HepG2 (cell line): ENCODE data around the gene AGO4. TPM values are rescaled to one million over a fixed set of nuclear protein-coding genes. Genes with fewer than 3 reads are reported as not detected.
A peak's percentile ranks its signal among the peaks of the same experiment; 100 is the strongest.

Experiments
- AGO2 ChIP-seq: fragments of 200-400 bp; formaldehyde crosslinking; optimal IDR thresholded peaks from 2 replicates; pipeline ENCODE3; 2017; ENCODE audit warnings: mild to moderate bottlenecking, low read depth, low read length, moderate library complexity
- ATF4 ChIP-seq, 2 experiments: fragments of 450-650 bp in 1 of 2; sonication (generic) in 1 of 2; formaldehyde crosslinking; IDR thresholded peaks; 2 replicates each; pipeline versions ENCODE4 v1.5.0 to v1.8.0; 2020 to 2022; ENCODE audit warnings: mild to moderate bottlenecking in 1 of 2, missing genetic modification reagents in 1 of 2
- ATRX ChIP-seq: sonication (generic); formaldehyde crosslinking; IDR thresholded peaks from 2 replicates; pipeline ENCODE4 v1.4.0; 2020; ENCODE audit warnings: missing genetic modification reagents, borderline replicate concordance
- BCL6 ChIP-seq: IDR thresholded peaks from 2 replicates; pipeline ENCODE4 v1.6.1; 2016; ENCODE audit warnings: missing genetic modification reagents, missing compliant biosample characterization
- BRCA1 ChIP-seq: sonication (generic); formaldehyde crosslinking; IDR thresholded peaks from 2 replicates; pipeline ENCODE4 v1.4.0; 2020; ENCODE audit warnings: missing genetic modification reagents
- CBX2 ChIP-seq, 2 experiments: fragments of 200-600 bp in 1 of 2; sonication (generic); formaldehyde crosslinking in 1 of 2; IDR thresholded peaks; 2 replicates each; pipeline versions ENCODE4 v1.7.0 to v1.8.1; 2018 to 2022; ENCODE audit warnings: low read depth in 2 of 2, low read length in 1 of 2, mild to moderate bottlenecking in 1 of 2, missing genetic modification reagents in 1 of 2
- HDAC2 ChIP-seq: sonication (generic); formaldehyde crosslinking; IDR thresholded peaks from 2 replicates; pipeline ENCODE4 v1.4.0; 2020; ENCODE audit warnings: missing genetic modification reagents
- HIVEP1 ChIP-seq: sonication (generic); formaldehyde crosslinking; IDR thresholded peaks from 2 replicates; pipeline ENCODE4 v1.4.0; 2020; ENCODE audit warnings: mild to moderate bottlenecking, missing genetic modification reagents
- HMGA1 ChIP-seq: sonication (generic); formaldehyde crosslinking; conservative IDR thresholded peaks from 2 replicates; pipeline ENCODE4 v1.4.0; 2020; ENCODE audit warnings: missing genetic modification reagents
- HNF4A ChIP-seq: sonication (generic); formaldehyde crosslinking; IDR thresholded peaks from 2 replicates; pipeline ENCODE4 v1.4.0; 2020; ENCODE audit warnings: missing genetic modification reagents
- KAT7 ChIP-seq: IDR thresholded peaks from 2 replicates; pipeline ENCODE4 v1.6.1; 2018; ENCODE audit warnings: borderline replicate concordance, missing compliant biosample characterization
- KLF11 ChIP-seq: IDR thresholded peaks from 2 replicates; pipeline ENCODE4 v1.6.1; 2016; ENCODE audit warnings: missing compliant biosample characterization
- MTA3 ChIP-seq: sonication (generic); formaldehyde crosslinking; IDR thresholded peaks from 2 replicates; pipeline ENCODE4 v1.4.0; 2020; ENCODE audit warnings: missing genetic modification reagents
- RAD51 ChIP-seq: fragments of 450-650 bp; IDR thresholded peaks from 2 replicates; pipeline ENCODE4 v1.6.1; 2016; ENCODE audit warnings: borderline replicate concordance
- RFX3 ChIP-seq: IDR thresholded peaks from 2 replicates; pipeline ENCODE4 v1.6.1; 2016; ENCODE audit warnings: missing biosample characterization, missing genetic modification reagents
- RORA ChIP-seq: sonication (generic); formaldehyde crosslinking; IDR thresholded peaks from 2 replicates; pipeline ENCODE4 v1.5.0; 2020; ENCODE audit warnings: mild to moderate bottlenecking, missing genetic modification reagents, moderate library complexity
- SRY ChIP-seq: sonication (generic); formaldehyde crosslinking; IDR thresholded peaks from 2 replicates; pipeline ENCODE4 v1.8.0; 2022; ENCODE audit warnings: mild to moderate bottlenecking, missing genetic modification reagents
- TBX3 ChIP-seq: fragments of 450-650 bp; IDR thresholded peaks from 2 replicates; pipeline ENCODE4 v1.6.1; 2017; ENCODE audit warnings: antibody characterized with exemption, mild to moderate bottlenecking, inconsistent platforms, borderline replicate concordance
- YEATS4 ChIP-seq: sonication (generic); formaldehyde crosslinking; IDR thresholded peaks from 2 replicates; pipeline ENCODE4 v1.4.0; 2020; ENCODE audit warnings: missing genetic modification reagents, borderline replicate concordance
- ZBTB8A ChIP-seq: sonication (generic); formaldehyde crosslinking; IDR thresholded peaks from 2 replicates; pipeline ENCODE4 v1.4.0; 2020; ENCODE audit warnings: mild to moderate bottlenecking, low read depth, missing genetic modification reagents, borderline replicate concordance
- ZMYM2 ChIP-seq: sonication (generic); formaldehyde crosslinking; IDR thresholded peaks from 2 replicates; pipeline ENCODE4 v1.8.0; 2022; ENCODE audit warnings: mild to moderate bottlenecking, missing genetic modification reagents
- ZNF256 ChIP-seq: sonication (generic); formaldehyde crosslinking; conservative IDR thresholded peaks from 2 replicates; pipeline ENCODE4 v1.4.0; 2020; ENCODE audit warnings: missing genetic modification reagents
- ZNF317 ChIP-seq: sonication (generic); formaldehyde crosslinking; IDR thresholded peaks from 2 replicates; pipeline ENCODE4 v1.5.0; 2020; ENCODE audit warnings: mild to moderate bottlenecking, missing genetic modification reagents
- ZNF460 ChIP-seq: sonication (generic); formaldehyde crosslinking; IDR thresholded peaks from 2 replicates; pipeline ENCODE4 v1.5.1; 2020; ENCODE audit warnings: missing genetic modification reagents, mild to moderate bottlenecking, borderline replicate concordance
- ZNF512B ChIP-seq: sonication (generic); formaldehyde crosslinking; IDR thresholded peaks from 2 replicates; pipeline ENCODE4 v1.5.1; 2020; ENCODE audit warnings: missing genetic modification reagents, mild to moderate bottlenecking, borderline replicate concordance
- ZNF564 ChIP-seq: sonication (generic); formaldehyde crosslinking; IDR thresholded peaks from 2 replicates; pipeline ENCODE4 v1.8.1; 2023; ENCODE audit warnings: mild to moderate bottlenecking, missing genetic modification reagents
- ZNF605 ChIP-seq: sonication (generic); formaldehyde crosslinking; IDR thresholded peaks from 2 replicates; pipeline ENCODE4 v1.8.0; 2022; ENCODE audit warnings: mild to moderate bottlenecking, missing genetic modification reagents
- ZNF766 ChIP-seq: sonication (generic); formaldehyde crosslinking; IDR thresholded peaks from 2 replicates; pipeline ENCODE4 v1.5.0; 2020; ENCODE audit warnings: missing genetic modification reagents, borderline replicate concordance
- ZNF839 ChIP-seq: sonication (generic); formaldehyde crosslinking; IDR thresholded peaks from 2 replicates; pipeline ENCODE4 v1.4.0; 2020; ENCODE audit warnings: missing genetic modification reagents, mild to moderate bottlenecking, borderline replicate concordance
- polyA plus RNA-seq, 8 experiments: library from polyadenylated mRNA; depleted of rRNA in 3 of 8; stranded (reverse) in 7 of 8; unstranded in 1 of 8; fragments of >200 nt; fragmentation: Illumina TruSeq in 4 of 8; extraction: Trizol in 4 of 8; gene quantifications; 2 replicates each; pipeline versions ENCODE4 v1.2.1 to v1.2.3, GENCODE V29; 2011 to 2016; ENCODE audit warnings: low read depth in 4 of 8, missing spikeins in 1 of 8, mixed read lengths in 1 of 8; ENCODE audit not compliant: insufficient read depth in 1 of 8
- total RNA-seq, 5 experiments: library from RNA; depleted of rRNA; stranded (reverse); fragments of >200 nt; fragmentation: Illumina TruSeq; extraction: Trizol; gene quantifications; 2 replicates each; pipeline ENCODE4 v1.2.3, GENCODE V29; 2016; ENCODE audit warnings: low read depth in 1 of 5

AGO4 gene
- total and polyA plus RNA-seq, 2 of the 13 experiments (the other 11 are each of a cell fraction or from before 2014, with no cell fraction given) = 6.0 to 13.8 TPM

GRCh38 chr1:35769188-35769758, 38.5 kb upstream of the AGO4 start (continued):
- TF ChIP-seq ATF4 (CRISPR knock-in tag; IDR thresholded peaks at IDR 0.05) (no peak), KAT7 (CRISPR knock-in tag) (peak; percentile 58; the same call in 1 of the 2 replicates), RORA (CRISPR knock-in tag) (no peak), YEATS4 (CRISPR knock-in tag) (peak; percentile 71), HIVEP1 (CRISPR knock-in tag) (peak; percentile 82), SRY (CRISPR knock-in tag) (no peak; the same call in 1 of the 2 replicates), KLF11 (CRISPR knock-in tag) (no peak; the same call in 1 of the 2 replicates), HMGA1 (no peak), BCL6 (CRISPR knock-in tag) (0 out of 2 replicates have a peak, but pooled peaks have one; percentile 9), ZNF256 (peak; percentile 73; the same call in 1 of the 2 replicates), ZNF605 (peak; percentile 53), RAD51 (no peak), MTA3 (no peak), ATRX (CRISPR knock-in tag) (no peak), ZMYM2 (CRISPR knock-in tag) (0 out of 2 replicates have a peak, but pooled peaks have one; percentile 38), ZNF766 (CRISPR knock-in tag) (no peak), CBX2 (IDR thresholded peaks at IDR 0.05; ENCODE audit: low read depth, low read length) (no peak), CBX2 (CRISPR knock-in tag; IDR thresholded peaks at IDR 0.05; ENCODE audit: low read depth) (no peak), BRCA1 (CRISPR knock-in tag) (no peak), ZNF564 (CRISPR knock-in tag) (no peak), ZNF460 (CRISPR knock-in tag) (no peak), AGO2 (peak; percentile 76), RFX3 (CRISPR knock-in tag) (no peak), HNF4A (CRISPR knock-in tag) (peak; percentile 39; the same call in 1 of the 2 replicates), ZNF317 (CRISPR knock-in tag) (no peak), HDAC2 (CRISPR knock-in tag) (peak; percentile 32; the same call in 1 of the 2 replicates), ZBTB8A (CRISPR knock-in tag) (no peak), ZNF512B (CRISPR knock-in tag) (0 out of 2 replicates have a peak, but pooled peaks have one; percentile 61), TBX3 (no peak), ZNF839 (CRISPR knock-in tag) (0 out of 2 replicates have a peak, but pooled peaks have one; percentile 7)
